HEK293 (cell line): Measurements from ENCODE around the gene SYTL2.

Source experiments
- CTCF ChIP-seq: fragments of 450-650 bp; formaldehyde crosslinking; IDR thresholded peaks from 2 replicates; pipeline ENCODE4 v1.5.1; 2016; ENCODE audit warnings: missing biosample characterization, missing genetic modification characterization
- GLI2 ChIP-seq: fragments of 450-650 bp; formaldehyde crosslinking; IDR thresholded peaks from 2 replicates; pipeline ENCODE4; 2017; ENCODE audit warnings: missing biosample characterization, missing genetic modification characterization, low read depth, borderline replicate concordance
- HOXA7 ChIP-seq: sonication (generic); formaldehyde crosslinking; IDR thresholded peaks from 2 replicates; pipeline ENCODE4 v1.8.1; 2022; ENCODE audit warnings: missing genetic modification reagents, borderline replicate concordance
- IKZF3 ChIP-seq: fragments of 450-650 bp; IDR thresholded peaks from 2 replicates; pipeline ENCODE4 v1.5.0; 2018; ENCODE audit warnings: missing biosample characterization, mild to moderate bottlenecking, missing genetic modification characterization, moderate library complexity
- KLF10 ChIP-seq: fragments of 450-650 bp; IDR thresholded peaks from 2 replicates; pipeline ENCODE4 v1.5.1; 2018; ENCODE audit warnings: missing biosample characterization, mild to moderate bottlenecking, missing genetic modification characterization
- KLF8 ChIP-seq: fragments of 450-650 bp; formaldehyde crosslinking; IDR thresholded peaks from 2 replicates; pipeline ENCODE4 v1.5.1; 2016; ENCODE audit warnings: missing biosample characterization, missing genetic modification characterization
- OSR2 ChIP-seq: fragments of 450-650 bp; formaldehyde crosslinking; IDR thresholded peaks from 2 replicates; pipeline ENCODE4 v1.5.1; 2016; ENCODE audit warnings: missing biosample characterization, missing genetic modification characterization
- PATZ1 ChIP-seq: fragments of 450-650 bp; formaldehyde crosslinking; IDR thresholded peaks from 2 replicates; pipeline ENCODE4 v1.5.1; 2016; ENCODE audit warnings: missing biosample characterization, missing genetic modification characterization
- PRDM1 ChIP-seq: fragments of 450-650 bp; formaldehyde crosslinking; IDR thresholded peaks from 2 replicates; pipeline ENCODE4; 2016; ENCODE audit warnings: missing biosample characterization, missing genetic modification characterization
- PRDM4 ChIP-seq: fragments of 450-650 bp; formaldehyde crosslinking; IDR thresholded peaks from 2 replicates; pipeline ENCODE4 v1.5.1; 2017; ENCODE audit warnings: missing biosample characterization, missing genetic modification characterization
- SP2 ChIP-seq: fragments of 450-650 bp; formaldehyde crosslinking; IDR thresholded peaks from 2 replicates; pipeline ENCODE4 v1.5.1; 2016; ENCODE audit warnings: missing biosample characterization, missing genetic modification characterization
- SP3 ChIP-seq: fragments of 450-650 bp; formaldehyde crosslinking; IDR thresholded peaks from 2 replicates; pipeline ENCODE4 v1.5.1; 2016; ENCODE audit warnings: missing biosample characterization, missing genetic modification characterization
- YY2 ChIP-seq: fragments of 450-650 bp; formaldehyde crosslinking; IDR thresholded peaks from 2 replicates; pipeline ENCODE4 v1.5.1; 2016; ENCODE audit warnings: missing biosample characterization, missing genetic modification characterization
- ZBTB17 ChIP-seq: fragments of 450-650 bp; formaldehyde crosslinking; IDR thresholded peaks from 2 replicates; pipeline ENCODE4 v1.5.1; 2016; ENCODE audit warnings: missing biosample characterization, missing genetic modification characterization
- ZBTB8A ChIP-seq: fragments of 450-650 bp; formaldehyde crosslinking; IDR thresholded peaks from 2 replicates; pipeline ENCODE4 v1.5.1; 2016; ENCODE audit warnings: missing biosample characterization, missing genetic modification characterization
- ZNF132 ChIP-seq: fragments of 450-650 bp; formaldehyde crosslinking; IDR thresholded peaks from 2 replicates; pipeline ENCODE4 v1.5.1; 2017; ENCODE audit warnings: missing biosample characterization, missing genetic modification characterization, borderline replicate concordance
- ZNF146 ChIP-seq: fragments of 450-650 bp; formaldehyde crosslinking; IDR thresholded peaks from 2 replicates; pipeline ENCODE4 v1.5.1; 2016; ENCODE audit warnings: missing biosample characterization, missing genetic modification characterization
- ZNF169 ChIP-seq: fragments of 450-650 bp; formaldehyde crosslinking; IDR thresholded peaks from 2 replicates; pipeline ENCODE4 v1.5.1; 2016; ENCODE audit warnings: missing biosample characterization, missing genetic modification characterization
- ZNF221 ChIP-seq: fragments of 450-650 bp; formaldehyde crosslinking; IDR thresholded peaks from 2 replicates; pipeline ENCODE4 v1.5.1; 2017; ENCODE audit warnings: missing biosample characterization, missing genetic modification characterization, borderline replicate concordance
- ZNF239 ChIP-seq: fragments of 450-650 bp; formaldehyde crosslinking; IDR thresholded peaks from 2 replicates; pipeline ENCODE4 v1.5.1; 2016; ENCODE audit warnings: missing biosample characterization, missing genetic modification characterization
- ZNF350 ChIP-seq: fragments of 450-650 bp; formaldehyde crosslinking; IDR thresholded peaks from 2 replicates; pipeline ENCODE4 v1.5.0; 2017; ENCODE audit warnings: missing biosample characterization, mild to moderate bottlenecking, missing genetic modification characterization
- ZNF473 ChIP-seq: fragments of 450-650 bp; formaldehyde crosslinking; IDR thresholded peaks from 2 replicates; pipeline ENCODE4 v1.5.1; 2017; ENCODE audit warnings: missing biosample characterization, missing genetic modification characterization
- ZNF501 ChIP-seq: fragments of 450-650 bp; formaldehyde crosslinking; IDR thresholded peaks from 2 replicates; pipeline ENCODE4 v1.5.1; 2016; ENCODE audit warnings: missing biosample characterization, missing genetic modification characterization
- ZNF529 ChIP-seq: fragments of 450-650 bp; formaldehyde crosslinking; IDR thresholded peaks from 2 replicates; pipeline ENCODE4 v1.5.1; 2017; ENCODE audit warnings: missing genetic modification characterization, missing biosample characterization; ENCODE audit not compliant: insufficient replicate concordance
- ZNF549 ChIP-seq: fragments of 450-650 bp; IDR thresholded peaks from 2 replicates; pipeline ENCODE4 v1.5.1; 2018; ENCODE audit warnings: missing biosample characterization, missing genetic modification characterization, mild to moderate bottlenecking, inconsistent platforms, moderate library complexity
- ZNF561 ChIP-seq: fragments of 450-650 bp; IDR thresholded peaks from 2 replicates; pipeline ENCODE4 v1.5.1; 2018; ENCODE audit warnings: missing biosample characterization, missing genetic modification characterization, borderline replicate concordance
- ZNF585B ChIP-seq: fragments of 450-650 bp; formaldehyde crosslinking; IDR thresholded peaks from 2 replicates; pipeline ENCODE4 v1.5.1; 2016; ENCODE audit warnings: missing biosample characterization, missing genetic modification characterization
- ZNF600 ChIP-seq: fragments of 450-650 bp; formaldehyde crosslinking; IDR thresholded peaks from 2 replicates; pipeline ENCODE4 v1.5.1; 2016; ENCODE audit warnings: missing biosample characterization, missing genetic modification characterization
- ZNF626 ChIP-seq: fragments of 450-650 bp; sonication (Bioruptor Pico); formaldehyde crosslinking; IDR thresholded peaks from 2 replicates; pipeline ENCODE4 v1.5.1; 2018; ENCODE audit warnings: missing biosample characterization, missing genetic modification characterization, inconsistent platforms
- ZNF629 ChIP-seq: fragments of 450-650 bp; formaldehyde crosslinking; IDR thresholded peaks from 2 replicates; pipeline ENCODE4 v1.5.1; 2017; ENCODE audit warnings: missing biosample characterization, missing genetic modification characterization
- ZNF677 ChIP-seq: fragments of 450-650 bp; IDR thresholded peaks from 2 replicates; pipeline ENCODE4 v1.5.0; 2018; ENCODE audit warnings: missing biosample characterization, mild to moderate bottlenecking, missing genetic modification characterization, moderate library complexity
- ZNF707 ChIP-seq: fragments of 450-650 bp; formaldehyde crosslinking; IDR thresholded peaks from 2 replicates; pipeline ENCODE4 v1.5.1; 2016; ENCODE audit warnings: missing biosample characterization, missing genetic modification characterization
- ZNF791 ChIP-seq: fragments of 450-650 bp; formaldehyde crosslinking; IDR thresholded peaks from 2 replicates; pipeline ENCODE4 v1.5.1; 2016; ENCODE audit warnings: missing biosample characterization, missing genetic modification characterization
- TF ChIP-seq, protein P1 (sequence below): fragments of 450-650 bp; formaldehyde crosslinking; IDR thresholded peaks from 2 replicates; pipeline ENCODE4 v1.5.1; 2016; ENCODE audit warnings: missing biosample characterization, missing genetic modification characterization

SYTL2 gene

DNA sequence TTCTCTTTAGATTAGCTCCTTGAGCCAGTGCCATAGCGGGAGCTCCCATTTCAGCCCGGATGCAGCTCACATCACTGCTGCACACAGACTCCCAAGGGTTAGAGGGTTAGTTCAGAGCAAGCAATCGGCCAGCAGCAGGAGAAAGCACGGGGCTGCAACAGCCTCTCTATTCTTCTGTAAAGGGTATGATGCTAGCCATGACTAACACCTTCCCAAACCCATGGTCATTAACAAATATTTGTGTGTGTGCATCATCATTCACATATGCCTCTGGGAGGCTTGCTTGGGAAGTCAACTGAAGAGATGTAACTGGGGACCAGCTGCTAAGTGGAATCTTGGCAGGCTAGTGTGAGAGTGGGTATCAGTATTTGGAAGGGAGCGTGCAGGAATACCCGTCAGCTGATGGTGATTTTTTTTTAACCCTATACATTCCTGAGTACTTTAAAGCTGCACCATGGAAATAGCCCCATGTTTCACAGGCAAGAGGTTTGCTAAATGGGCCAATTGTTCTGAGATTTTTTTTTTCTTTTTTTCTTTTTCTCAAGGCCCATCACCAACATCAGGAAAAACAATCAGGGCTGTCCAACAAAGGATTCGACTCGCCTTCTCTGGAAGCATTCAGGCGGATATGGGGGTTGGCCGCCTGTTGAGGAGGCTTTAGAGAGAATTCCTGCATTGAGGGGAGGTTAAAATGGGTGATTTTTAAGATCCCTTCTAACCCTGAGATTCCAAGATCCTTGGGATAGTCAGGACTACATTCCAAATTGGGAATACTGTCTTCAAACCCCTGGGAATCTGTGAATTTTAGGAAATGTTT lies 91.7 kb downstream of the SYTL2 start (continued):
- TF ChIP-seq ZNF600 (tag by site-specific recombination) (peak; percentile 62), KLF8 (tag by site-specific recombination) (peak; percentile 53), YY2 (tag by site-specific recombination) (no peak), PRDM1 (peak; percentile 83), PRDM4 (tag by site-specific recombination) (no peak), ZNF221 (tag by site-specific recombination) (no peak), ZNF132 (tag by site-specific recombination) (no peak), ZNF629 (tag by site-specific recombination) (peak; percentile 91), ZNF549 (tag by site-specific recombination) (peak; percentile 84), SP3 (tag by site-specific recombination) (0 out of 2 replicates have a peak, but pooled peaks have one; percentile 25), OSR2 (tag by site-specific recombination) (no peak), ZNF677 (no peak), ZNF350 (no peak), ZNF791 (no peak), GLI2 (no peak), ZNF585B (tag by site-specific recombination) (no peak), PATZ1 (tag by site-specific recombination) (peak; percentile 23; the same call in 1 of the 2 replicates), ZNF501 (tag by site-specific recombination) (0 out of 2 replicates have a peak, but pooled peaks have one; percentile 41), ZBTB8A (tag by site-specific recombination) (no peak), ZBTB17 (peak; percentile 91), HOXA7 (CRISPR knock-in tag) (no peak), ZNF239 (no peak), SP2 (tag by site-specific recombination) (no peak), IKZF3 (tag by site-specific recombination) (no peak), ZNF561 (tag by site-specific recombination) (no peak), ZNF707 (tag by site-specific recombination) (no peak), KLF10 (tag by site-specific recombination) (peak; percentile 43; the same call in 1 of the 2 replicates), ZNF529 (tag by site-specific recombination) (no peak), ZNF146 (no peak), ZNF169 (tag by site-specific recombination) (no peak), ZNF626 (tag by site-specific recombination) (no peak), CTCF (tag by site-specific recombination) (no peak), ZNF473 (tag by site-specific recombination) (no peak)
- TF ChIP-seq, protein P1, sequence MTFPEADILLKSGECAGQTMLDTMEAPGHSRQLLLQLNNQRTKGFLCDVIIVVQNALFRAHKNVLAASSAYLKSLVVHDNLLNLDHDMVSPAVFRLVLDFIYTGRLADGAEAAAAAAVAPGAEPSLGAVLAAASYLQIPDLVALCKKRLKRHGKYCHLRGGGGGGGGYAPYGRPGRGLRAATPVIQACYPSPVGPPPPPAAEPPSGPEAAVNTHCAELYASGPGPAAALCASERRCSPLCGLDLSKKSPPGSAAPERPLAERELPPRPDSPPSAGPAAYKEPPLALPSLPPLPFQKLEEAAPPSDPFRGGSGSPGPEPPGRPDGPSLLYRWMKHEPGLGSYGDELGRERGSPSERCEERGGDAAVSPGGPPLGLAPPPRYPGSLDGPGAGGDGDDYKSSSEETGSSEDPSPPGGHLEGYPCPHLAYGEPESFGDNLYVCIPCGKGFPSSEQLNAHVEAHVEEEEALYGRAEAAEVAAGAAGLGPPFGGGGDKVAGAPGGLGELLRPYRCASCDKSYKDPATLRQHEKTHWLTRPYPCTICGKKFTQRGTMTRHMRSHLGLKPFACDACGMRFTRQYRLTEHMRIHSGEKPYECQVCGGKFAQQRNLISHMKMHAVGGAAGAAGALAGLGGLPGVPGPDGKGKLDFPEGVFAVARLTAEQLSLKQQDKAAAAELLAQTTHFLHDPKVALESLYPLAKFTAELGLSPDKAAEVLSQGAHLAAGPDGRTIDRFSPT, result peak; percentile 58; the same call in 1 of the 2 replicates
